Fibroblast of skin of scalp (primary cell): Measurements from ENCODE around the gene SEPSECS.
"Not testable (repeated sequence)": the region's sequence is repeated elsewhere in the genome, so short reads cannot be mapped to it uniquely, and the experiment has no call there.

Source experiments
- DNase-seq: peaks from one replicate; pipeline ENCODE4 v3.0.0-alpha.2; 2013

Gene SEPSECS

DNA sequence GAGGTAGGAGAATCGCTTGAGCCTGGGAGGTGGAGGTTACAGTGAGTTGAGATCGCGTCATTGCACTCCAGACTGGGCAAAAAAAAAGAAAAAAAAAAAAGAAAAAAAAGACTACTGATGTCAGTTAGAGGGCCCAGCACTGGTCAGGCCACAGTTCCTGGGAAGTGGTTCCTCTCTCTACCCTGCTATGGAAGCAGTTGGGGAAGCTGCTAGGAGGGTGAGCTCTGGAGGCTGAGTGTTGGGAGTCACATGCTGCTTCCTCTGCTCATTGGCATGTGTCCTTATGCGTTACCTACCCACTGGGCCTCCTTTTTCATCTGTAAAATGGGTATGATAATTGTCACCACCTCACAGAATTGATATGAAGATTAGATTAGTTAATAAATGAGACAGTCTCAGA lies 50.7 kb downstream of the SEPSECS start:
- no peak for DNase-seq

DNA sequence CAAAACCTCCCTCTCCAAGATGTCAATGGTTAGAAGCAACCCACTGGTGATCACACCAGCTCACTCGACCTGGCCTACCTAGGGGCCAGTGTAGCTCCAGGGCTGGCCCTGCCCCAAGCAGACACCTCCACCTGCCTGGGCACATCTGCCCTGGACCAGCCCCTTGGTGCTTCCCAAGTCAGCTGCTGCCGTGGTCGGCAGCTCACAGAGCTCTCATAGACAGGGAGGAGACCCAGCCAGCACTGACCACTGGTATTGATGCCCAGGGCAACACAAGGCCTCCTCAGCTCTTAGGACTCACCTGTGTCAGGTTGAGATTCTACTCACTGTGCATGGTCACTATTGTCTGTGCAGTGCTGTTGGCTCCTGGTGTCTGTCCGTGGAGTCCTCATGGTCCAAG lies 51.7 kb downstream of the SEPSECS start:
- DNase-seq = no peak

DNA sequence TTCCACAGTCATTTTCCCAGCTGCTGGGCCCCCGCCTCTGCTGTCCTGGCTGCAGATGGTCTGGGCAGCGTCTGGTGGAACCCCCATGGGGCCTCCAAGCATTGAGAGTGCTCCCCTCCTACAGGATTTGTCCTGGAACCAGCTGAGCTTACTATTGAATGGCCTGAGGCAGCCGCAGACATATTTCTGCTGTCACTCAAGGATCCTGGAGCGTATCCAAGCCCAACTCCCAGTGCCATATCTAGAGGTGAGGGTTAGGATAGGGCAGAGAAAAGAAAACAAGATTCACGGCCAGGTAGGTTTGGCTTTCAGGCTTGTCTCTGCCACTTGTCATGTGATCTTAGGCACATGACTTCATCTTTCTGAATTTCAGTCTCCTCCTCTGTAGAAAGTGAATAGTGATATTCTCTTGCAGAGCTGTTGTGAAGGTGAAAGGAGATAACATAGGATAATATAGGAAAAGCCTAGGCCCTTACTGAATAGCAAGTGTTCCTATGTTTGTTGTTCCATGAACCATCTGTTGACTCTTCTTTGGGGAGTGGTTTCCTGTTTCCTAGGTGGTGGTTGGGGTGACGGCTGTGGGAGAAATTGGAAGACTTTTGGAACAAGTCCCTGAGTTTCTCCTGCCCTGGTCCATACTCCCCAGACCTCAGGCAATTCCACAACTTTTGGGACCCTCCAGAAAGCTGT lies 52.3 kb downstream of the SEPSECS start:
- no peak for DNase-seq

DNA sequence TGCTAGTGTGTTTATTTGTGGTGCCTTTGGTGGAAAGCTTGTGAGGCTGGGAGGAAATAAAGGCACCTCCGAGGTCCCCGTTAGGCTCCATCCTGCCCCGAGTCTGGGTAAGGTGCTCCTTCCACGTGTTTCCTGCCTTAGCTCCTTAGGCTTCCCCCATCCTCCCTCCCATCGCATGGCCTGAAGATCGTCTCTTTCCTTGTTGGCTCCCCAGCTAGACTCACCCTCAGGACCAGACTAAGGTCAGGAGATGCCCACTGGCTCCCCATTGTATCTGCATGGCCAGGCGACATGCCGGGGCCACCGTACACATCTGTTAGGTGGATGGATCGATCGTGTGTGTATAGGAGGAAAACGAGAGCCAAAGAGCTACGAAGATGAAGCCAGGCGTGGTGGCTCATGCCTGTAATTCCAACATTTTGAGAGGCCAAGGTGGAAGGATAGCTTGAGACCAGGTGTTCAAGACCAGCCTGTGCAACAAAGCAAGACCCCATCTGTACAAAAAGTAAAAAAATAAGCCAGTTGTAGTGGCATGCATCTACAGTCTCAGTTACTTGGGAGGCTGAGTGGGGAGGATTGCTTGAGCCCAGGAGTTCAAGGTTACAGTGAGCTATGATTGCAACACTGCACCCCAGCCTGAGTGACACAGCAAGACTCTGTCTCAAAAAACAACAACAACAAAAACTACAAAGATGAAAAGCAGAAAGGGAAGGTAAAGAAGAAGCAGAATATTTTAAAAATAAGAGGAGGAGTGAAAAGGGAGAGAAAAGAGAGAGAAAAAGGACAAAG lies 53.7 kb downstream of the SEPSECS start:
- no peak for DNase-seq

DNA sequence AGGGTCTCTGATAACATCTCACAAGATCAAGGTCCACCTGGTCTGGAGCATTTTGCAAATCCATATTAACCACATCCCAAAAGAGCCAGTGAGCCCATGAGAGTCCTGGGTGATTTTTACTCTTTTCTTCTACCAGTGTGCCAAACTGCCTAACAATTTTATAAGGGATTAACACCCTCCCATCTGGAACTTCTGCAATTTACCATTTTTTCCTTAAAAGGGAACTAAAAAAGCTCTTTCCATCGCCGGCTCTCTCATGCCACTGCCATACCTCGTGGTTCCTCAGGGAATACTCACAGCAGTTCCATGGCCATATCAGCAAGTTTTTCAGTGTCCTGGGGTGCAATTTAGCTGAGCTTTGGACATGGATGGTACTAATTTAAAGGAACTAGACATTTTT lies 55.7 kb downstream of the SEPSECS start:
- DNase-seq = no peak

DNA sequence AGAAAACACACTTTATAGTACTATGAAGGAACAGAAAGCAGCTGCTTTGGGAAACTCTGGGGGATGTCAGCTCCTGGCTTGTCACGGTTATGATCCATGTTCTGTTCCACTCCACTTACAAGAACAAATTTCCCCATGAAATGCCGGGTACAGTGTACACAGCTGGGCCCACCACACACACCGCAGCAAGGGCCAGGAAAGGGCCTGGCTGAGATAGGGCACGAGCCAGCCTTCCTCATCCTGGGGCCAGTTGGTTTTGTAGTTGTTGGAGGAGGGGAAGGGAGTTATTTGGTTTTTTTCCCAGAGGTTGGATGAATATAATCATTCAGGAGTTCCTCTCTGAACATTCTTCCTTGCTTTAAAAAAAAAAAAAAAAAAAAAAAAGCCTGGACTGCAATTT lies 56.8 kb downstream of the SEPSECS start:
- no peak for DNase-seq

DNA sequence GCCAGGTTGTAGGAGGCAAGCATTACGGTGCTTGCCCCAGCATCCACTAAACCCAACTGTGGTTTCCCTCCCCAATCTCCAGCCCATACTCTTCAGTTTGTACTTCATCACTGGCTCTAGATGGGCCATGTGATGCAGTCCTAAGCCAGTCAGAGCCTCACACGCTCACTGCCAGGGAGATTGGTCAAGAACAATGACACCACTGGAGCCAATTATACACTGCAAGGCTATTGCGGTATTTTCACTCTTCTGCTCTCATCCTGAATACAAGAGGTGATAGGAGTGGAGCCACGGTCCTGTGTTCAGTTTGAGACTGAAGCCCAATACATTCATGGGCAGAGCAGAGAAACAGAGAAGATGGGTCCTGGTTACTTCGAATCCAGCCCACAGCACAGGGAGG lies 58.4 kb downstream of the SEPSECS start:
- DNase-seq = no peak

DNA sequence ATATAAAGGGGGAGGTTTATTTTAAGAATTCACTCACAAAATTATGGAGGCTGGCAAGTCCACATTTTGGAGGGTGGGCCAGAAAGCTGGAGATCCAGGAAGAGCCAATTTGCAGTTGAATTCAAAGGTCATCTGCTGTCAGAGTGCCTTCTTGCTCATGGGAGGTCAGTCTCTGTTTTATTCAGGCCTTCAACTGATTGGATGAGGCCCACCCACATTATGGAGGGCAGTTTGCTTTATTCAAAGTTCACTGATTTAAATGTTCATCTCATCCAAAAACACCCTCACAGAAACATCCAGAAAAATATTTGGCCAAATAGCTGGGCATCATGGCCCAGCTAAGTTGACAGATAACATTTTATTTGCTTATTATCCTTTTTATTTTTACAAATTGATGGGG lies 59.5 kb downstream of the SEPSECS start:
- no peak for DNase-seq

DNA sequence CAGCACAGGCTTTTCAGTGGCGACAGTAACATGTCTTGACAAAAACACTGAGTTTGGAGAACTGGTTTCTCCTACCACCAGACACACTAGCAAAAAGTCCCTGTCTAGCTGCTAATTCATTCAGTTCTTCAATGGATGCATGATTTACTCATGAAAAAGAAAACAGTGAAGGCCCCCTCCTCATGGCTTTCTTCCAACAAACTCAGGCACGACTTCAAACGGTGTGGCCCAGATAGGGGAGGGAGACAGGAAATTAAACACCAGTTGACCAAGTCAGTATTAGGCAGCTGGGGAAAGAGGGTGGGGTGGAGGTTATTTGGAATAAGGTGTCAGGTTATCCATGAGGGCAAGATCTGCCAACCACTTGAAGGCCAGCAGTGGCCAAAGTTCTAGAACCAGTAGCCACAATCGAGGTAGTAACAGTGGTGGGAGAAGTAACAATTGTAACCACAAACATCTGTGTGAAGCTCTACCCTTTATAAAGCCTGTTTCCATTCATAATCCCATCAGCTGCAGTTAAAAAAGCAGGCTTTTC lies 60.2 kb downstream of the SEPSECS start:
- DNase-seq = no peak

DNA sequence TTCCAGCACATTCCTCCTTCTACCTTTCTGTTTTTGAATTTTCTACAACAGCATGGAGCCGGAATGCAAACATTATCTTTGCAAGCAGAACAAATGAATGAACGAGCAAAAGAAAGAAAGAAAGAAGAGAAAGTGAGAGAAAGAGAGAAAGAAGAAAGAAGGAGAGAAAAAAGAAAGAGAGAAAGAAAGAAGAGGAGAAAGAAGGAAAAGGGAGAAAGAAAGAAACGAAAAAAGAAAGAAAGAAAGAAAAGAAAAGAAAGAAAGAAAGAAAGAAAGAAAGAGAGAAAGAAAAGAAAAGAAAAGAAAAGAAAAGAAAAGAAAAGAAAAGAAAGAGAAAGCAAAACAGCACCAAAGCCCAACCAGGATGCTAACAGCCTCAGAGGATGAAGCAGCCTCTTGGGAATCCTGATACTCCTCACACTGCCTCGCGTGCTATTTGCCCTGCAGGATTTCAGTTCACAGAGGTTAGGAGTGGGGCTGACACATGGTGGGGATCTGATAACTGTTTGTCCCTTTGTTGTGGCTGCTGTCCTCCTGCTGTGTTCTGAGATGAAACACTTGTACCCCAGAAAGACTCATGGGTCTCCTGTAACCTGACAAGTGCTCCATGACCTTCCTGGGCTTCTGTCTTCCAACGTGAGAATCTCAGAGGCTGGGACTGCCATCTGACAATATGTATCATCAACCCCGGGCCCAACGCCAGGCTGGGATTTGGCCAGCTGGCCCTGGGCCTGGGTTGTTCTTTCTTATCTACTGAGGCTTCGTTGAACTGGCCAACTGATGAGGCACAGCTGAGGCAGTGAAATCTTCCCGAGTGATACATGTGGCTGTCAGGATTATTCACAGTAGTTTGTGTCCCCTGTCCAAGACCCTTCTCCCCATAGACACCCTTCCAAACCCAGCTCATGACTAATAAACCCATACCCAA lies 61.0 kb downstream of the SEPSECS start:
- DNase-seq = peak; percentile 66

DNA sequence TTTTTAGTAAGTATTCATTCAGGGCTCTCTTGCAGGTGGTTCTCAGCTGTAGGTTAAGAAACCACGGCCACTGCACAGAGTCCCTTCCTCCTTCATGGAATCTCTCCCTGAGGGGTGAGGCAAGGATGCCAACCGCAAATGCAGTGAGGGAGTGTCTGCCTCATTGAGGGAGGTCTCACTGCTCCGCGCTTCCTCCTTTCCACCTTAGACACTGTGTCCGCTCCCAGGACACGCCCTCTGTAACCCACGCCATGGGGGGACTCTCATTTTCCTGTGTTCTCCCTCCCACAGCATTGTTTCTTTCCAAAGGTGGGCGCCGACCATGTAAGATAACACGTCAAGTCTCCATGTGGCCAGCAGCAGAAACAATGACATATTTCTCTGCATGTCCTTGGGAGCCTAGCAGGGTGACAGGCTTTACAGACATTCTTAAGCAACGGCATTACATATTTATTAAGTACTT lies 63.2 kb downstream of the SEPSECS start:
- DNase-seq = no peak

DNA sequence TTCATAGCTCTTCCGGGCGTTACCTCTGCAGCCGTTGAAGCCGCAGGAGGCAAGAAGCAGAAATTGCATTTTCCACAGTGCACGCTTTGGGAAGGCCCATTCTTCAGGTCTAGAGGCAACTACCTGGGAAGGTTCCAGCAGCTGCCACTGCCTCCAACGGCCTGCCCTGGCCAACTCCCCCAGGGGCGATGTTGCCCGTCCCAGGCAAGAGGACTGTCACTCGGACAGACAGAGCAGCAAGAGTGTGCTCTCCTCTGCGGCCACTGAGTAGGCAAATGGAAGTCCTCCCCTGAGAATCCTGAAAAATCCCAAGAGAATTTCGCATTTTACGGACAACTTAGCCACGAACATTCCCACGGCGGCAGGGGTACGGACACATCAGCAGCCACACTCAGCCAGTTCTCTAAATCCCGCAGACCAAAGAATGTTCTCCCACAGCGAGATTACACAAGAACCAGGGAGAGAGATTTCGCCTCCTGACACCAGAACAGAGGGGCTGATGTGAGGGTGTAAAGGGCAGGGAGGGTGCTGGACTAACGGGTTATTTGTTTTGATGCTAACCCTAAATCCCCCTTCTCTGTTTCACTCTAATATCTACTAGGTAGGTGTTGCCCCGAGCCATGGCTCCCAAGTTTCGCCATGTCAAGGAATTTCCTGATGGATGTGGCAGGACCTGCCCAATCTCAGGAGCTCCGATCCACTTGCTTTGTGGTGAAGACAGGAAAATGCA lies 63.8 kb downstream of the SEPSECS start:
- no peak for DNase-seq

DNA sequence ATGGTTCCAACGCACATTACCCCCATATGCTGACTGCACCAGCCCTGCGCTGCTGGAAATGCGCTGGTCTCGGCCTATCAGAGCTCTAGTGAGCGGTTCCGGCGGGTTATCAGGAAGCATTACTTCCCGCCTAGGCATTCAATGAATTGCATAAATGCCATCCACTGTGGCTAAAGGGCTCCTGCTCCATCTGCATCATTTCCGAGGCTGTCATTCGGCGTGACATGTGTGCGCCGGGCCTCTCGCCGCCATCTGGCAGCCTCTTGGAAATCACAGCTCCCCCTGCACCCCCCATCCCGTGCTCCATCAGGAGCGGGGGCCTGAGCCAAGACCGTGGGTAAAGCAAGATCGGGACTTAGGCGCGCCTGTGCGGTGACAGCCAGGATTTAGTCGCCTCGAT lies 64.4 kb downstream of the SEPSECS start:
- DNase-seq = no peak

DNA sequence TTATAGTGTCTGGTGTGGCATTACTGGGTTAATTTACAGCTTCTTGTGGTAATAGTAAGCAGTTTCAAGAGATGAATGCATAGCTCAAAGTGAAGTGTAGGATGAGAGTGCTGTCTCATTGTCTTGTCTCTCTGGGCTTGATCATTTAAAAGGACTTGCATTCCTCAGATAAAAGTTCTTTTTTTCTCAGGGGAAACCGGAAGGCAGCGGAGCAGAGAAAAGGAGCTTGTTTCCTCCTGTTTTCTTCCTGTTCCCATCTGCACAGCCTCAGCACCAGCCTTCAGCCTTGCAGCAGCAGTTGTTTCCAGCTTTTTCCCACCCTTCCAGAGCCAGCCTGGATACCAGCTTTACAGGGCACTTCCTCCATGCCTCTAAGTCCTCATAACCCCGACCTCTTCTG lies 68.1 kb downstream of the SEPSECS start:
- DNase-seq = no peak

DNA sequence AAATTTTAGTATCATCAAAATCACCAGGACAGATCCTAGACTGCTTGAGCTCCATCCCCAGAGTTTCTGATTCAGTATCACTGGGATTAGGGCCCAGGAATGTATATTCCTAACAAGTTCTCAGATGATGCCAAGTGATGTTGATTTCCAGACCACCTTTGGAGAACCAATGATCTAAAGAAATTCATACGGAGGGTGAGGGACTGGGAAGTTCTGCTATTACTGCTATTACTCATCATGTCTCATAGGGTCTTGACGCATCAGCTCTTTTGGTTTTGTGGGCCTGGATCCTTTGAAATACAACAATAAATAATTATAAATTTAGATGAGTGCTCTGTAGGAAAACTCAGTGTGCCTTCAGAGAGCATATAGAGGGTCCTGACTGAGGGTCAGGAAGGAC lies 69.7 kb downstream of the SEPSECS start:
- DNase-seq = peak; percentile 12

DNA sequence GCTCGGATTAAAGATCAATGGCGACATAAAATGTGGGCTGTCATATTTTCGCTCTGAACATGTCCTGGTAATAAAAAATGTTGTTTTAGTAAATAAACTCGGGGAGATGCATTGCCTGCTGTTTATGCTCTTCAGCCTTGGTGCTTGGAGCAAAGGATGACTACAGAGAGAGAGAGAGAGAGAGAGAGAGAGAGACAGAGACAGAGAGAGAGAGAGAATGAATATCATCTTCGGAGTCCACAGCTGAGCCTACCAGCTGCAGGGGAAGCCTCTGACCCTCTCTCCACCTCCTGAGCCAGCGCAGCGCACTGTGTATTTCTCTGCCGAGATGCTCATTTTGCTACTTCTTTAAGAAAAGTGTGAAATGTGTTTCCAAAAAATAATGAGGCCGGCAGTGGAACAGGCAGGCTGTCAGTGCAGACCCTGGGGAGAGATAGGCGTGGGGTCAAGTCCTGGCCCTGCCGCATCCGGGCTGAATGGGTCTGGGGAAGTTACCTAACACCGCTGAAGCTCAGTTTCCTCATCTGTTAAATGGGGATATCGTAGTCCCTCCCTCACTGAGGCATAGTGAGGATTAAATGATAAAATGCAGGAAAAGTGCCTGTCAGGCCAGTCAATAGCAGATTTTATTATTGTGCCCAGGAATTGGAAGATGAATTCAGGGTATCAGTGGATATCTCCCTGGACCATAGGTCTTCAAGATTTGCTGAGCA lies 71.0 kb downstream of the SEPSECS start:
- DNase-seq = no peak

DNA sequence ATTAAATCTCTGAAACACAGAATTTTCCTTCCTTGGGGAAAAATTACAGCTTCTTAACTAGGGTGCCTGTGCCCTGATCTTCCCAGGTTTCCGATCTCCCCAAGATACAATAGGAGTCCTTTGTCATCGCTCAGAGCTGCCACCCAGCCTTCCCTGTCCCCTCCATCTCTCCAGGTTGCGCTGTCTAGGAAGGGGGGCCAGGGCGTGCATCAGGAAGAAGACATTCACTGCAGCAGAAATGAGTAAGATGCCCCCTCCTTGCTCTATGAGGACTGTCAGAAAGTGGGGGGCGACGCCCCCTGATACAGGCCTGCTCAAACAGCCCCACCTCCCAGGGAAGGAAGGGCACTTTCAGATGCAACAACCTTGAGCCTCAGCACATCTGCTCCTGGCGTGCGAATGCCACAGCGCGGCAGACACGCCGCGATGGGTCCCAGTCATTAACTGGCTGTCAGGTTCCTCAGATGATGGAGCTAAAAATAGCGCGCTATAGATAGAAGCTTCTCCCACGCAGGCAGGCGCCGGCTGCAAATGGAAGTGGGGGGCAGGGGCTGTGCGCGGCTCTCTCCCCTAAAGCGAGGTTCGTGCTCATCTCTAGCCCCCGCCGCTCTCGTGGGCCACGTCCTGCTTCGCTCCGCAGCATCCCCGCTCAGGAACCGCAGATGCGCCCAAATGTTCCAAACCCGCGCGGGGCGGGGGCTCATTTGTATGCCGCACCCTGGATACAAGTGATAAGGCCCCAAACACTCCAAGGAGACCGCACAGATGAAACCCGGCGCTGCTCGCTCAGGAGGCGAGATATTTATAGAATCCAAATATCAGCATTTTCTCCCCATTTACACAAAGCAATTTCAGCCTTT lies 71.9 kb downstream of the SEPSECS start:
- peak; percentile 24 for DNase-seq

DNA sequence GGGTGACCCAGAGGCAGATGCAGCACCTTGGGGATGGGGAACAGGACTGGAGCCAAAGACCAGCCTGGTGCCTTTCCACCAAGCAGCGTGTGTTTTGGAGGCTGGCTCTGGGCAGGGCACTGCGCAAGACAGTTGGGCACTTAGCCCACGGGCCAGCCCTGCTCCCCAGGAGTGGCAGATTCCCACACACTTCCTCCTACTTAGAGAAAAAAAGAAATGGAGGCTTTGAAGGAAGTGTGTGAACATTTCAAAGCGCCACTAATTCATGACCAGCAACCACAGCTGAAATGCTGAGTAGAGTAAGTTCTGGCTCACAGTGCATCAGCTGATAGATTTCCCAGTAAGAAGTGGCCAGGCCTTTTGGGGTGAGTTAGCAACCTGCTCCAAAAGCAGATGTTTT lies 74.6 kb downstream of the SEPSECS start:
- no peak for DNase-seq

DNA sequence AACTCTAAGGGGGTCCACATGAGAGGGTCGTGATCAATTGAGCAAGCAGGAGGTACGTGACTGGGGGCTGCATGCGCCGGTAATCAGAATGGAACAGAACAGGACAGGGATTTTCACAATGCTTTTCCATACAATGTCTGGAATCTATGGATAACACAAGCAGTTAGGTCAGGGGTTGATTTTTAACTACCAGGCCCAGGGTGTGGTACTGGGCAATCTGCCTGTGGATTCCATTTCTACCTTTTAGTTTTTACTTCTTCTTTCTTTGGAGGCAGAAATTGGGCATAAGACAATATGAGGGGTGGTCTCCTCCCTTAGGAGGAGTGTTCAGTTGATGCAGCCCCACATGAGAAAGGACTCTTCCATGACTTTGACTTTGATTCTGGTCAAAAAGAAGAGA lies 76.8 kb downstream of the SEPSECS start:
- DNase-seq = not testable (repeated sequence)

DNA sequence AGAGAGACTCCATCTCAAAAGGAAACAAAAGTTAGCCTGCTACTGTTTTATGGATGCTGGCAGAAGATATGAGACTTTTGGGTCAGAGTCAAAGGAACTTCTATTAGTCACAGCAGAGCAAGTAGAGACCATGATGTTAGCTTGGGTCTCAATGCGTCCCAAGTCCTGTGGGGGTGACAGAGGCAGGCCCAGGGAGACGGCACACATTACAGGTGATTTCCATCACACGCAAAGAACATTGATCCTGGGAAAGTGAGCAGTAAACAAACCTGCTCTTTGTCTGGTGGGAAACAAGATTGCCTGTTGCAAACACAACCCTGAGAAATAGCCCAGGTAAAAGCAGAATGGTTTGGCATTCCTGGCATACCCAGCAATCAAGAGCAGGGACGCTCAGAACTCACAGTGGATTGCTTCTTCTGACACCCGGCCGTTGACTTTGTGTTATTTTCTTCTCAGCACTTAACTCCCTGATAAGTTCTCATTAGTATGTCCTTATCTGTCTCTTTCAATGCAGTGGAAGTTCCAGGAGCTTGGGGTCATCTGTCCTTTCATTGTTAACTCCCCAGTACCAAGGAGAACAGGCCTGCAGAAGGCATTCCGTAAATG lies 78.3 kb downstream of the SEPSECS start:
- DNase-seq = no peak
